K562 (cell line): Measurements from ENCODE around the gene CLIC3. TPM values are rescaled to one million over a fixed set of nuclear protein-coding genes. Genes with fewer than 3 reads are reported as not detected.
A peak's percentile ranks its signal among the peaks of the same experiment; 100 is the strongest.

Experiments used
- GABPB1 ChIP-seq: sonication (generic); formaldehyde crosslinking; IDR thresholded peaks from 2 replicates; pipeline ENCODE4 v1.8.0; 2022; ENCODE audit warnings: mild to moderate bottlenecking, missing genetic modification reagents
- PHF21A ChIP-seq: fragments of 450-650 bp; IDR thresholded peaks from 2 replicates; pipeline ENCODE4 v1.6.1; 2017; ENCODE audit warnings: low read depth, borderline replicate concordance
- POLR2G ChIP-seq: fragments of 200-400 bp; formaldehyde crosslinking; IDR thresholded peaks from 2 replicates; pipeline ENCODE4 v1.6.1; 2017; ENCODE audit warnings: low read depth, mild to moderate bottlenecking, antibody characterized with exemption, low read length, moderate library complexity
- WHSC1 ChIP-seq: IDR thresholded peaks from one replicate; pipeline ENCODE4 v1.6.1; 2012; ENCODE audit warnings: low read length, control low read depth, inconsistent platforms
- polyA plus RNA-seq, 8 experiments: library from polyadenylated mRNA; depleted of rRNA in 4 of 8; stranded (reverse) in 5 of 8; unstranded in 3 of 8; fragments of >200 nt; fragmentation: Nextera tagmentation in 2 of 8; fragmentation: Illumina TruSeq in 1 of 8; extraction: Ambion mirVana in 2 of 8; extraction: Trizol in 1 of 8; gene quantifications; 2 replicates each; pipeline versions ENCODE4 v1.2.1 to v1.2.3, GENCODE V29; 2011 to 2014; ENCODE audit warnings: inconsistent platforms in 1 of 8, missing spikeins in 1 of 8
- total RNA-seq, 7 experiments: library from RNA; depleted of rRNA in 6 of 7; stranded (reverse); fragments of >200 nt in 6 of 7; fragmentation: Illumina TruSeq in 2 of 7; extraction: Trizol in 2 of 7; gene quantifications; 2 replicates each; pipeline versions ENCODE4 v1.2.1 to v1.2.3, GENCODE V29; 2011 to 2021; ENCODE audit warnings: low replicate concordance in 1 of 7
- TF ChIP-seq, protein P1 (sequence below): fragments of 450-650 bp; IDR thresholded peaks from 2 replicates; pipeline ENCODE4 v1.6.1; 2014; ENCODE audit warnings: low read depth, mild to moderate bottlenecking, moderate library complexity, borderline replicate concordance
- TF ChIP-seq, protein P2 (sequence below): fragments of 450-650 bp; IDR thresholded peaks from 2 replicates; pipeline ENCODE4 v1.6.1; 2016; ENCODE audit warnings: missing biosample characterization, missing genetic modification characterization
- TF ChIP-seq, protein P3 (sequence below): fragments of 200-800 bp; sonication (Bioruptor generic); IDR thresholded peaks from 2 replicates; pipeline ENCODE4 v1.6.1; 2017; ENCODE audit warnings: missing genetic modification characterization, missing compliant biosample characterization
- TF ChIP-seq, protein P4 (sequence below): fragments of 450-650 bp; IDR thresholded peaks from 2 replicates; pipeline ENCODE4 v1.6.1; 2018; ENCODE audit not compliant: partially characterized antibody
- TF ChIP-seq, protein P5 (sequence below): fragments of 250-450 bp; sonication (Bioruptor Pico); IDR thresholded peaks from 2 replicates; pipeline ENCODE4 v1.5.0; 2020; ENCODE audit warnings: mild to moderate bottlenecking, borderline replicate concordance
- TF ChIP-seq, protein P6 (sequence below): fragments of 250-450 bp; sonication (Bioruptor Pico); IDR thresholded peaks from 2 replicates; pipeline ENCODE4 v1.4.0; 2020; ENCODE audit warnings: borderline replicate concordance

CLIC3 gene
- total and polyA plus RNA-seq, 9 of the 15 experiments (the other 6 are each of a cell fraction or from before 2014, with no cell fraction given) = 0.27 to 0.29 TPM; not detected in 7

DNA sequence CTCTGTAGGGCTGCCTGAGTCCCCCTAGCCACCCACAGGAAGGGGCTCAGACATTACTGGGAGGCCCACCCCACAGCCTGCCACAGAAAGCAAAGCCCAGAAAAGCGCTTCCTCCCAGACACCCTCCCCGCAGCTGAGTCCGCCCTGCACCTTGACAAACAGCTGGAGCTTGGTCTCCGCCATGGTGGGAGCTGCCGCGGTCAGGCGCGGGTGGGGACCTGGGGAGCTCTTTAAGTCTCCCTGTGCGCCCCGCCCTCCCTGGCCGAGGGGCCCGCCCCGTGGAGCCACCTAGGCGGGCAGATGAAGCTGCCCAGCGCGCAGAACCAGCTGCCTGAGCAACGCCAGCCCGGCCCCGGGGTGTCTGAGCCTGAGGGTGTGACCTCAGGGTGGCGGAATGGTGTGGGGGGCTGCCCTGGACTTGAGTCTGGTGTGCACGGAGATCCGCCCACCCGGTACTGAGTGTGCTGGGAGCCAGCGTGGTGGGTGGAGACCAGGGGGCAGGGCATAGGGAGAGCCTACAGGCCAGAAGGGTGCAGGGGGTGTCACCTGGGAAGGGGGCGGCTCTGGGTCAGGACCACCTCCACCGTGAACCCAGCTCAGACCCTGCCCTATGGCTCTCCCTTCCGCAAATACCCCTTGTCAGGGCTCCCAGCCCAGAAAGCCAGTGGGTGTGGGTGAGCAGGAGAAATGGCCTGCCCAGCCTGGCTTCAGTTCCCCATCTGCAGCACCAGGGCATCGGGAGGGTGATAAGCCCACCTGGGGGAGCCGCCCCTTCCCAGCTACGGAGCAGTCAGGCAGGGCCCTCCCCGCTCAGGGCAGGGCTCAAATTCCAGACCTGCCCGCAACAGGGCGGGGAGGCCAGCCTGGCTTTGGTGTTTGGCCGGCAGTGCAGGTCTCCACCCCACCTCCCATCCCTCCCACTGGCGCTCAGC is at the start of gene CLIC3 (continued):
- TF ChIP-seq, protein P1, sequence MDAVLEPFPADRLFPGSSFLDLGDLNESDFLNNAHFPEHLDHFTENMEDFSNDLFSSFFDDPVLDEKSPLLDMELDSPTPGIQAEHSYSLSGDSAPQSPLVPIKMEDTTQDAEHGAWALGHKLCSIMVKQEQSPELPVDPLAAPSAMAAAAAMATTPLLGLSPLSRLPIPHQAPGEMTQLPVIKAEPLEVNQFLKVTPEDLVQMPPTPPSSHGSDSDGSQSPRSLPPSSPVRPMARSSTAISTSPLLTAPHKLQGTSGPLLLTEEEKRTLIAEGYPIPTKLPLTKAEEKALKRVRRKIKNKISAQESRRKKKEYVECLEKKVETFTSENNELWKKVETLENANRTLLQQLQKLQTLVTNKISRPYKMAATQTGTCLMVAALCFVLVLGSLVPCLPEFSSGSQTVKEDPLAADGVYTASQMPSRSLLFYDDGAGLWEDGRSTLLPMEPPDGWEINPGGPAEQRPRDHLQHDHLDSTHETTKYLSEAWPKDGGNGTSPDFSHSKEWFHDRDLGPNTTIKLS = no peak
- TF ChIP-seq PHF21A (no peak), WHSC1 (no peak), GABPB1 (CRISPR knock-in tag) (peak; percentile 42; the same call in 1 of the 2 replicates), POLR2G (peak; percentile 75)
- TF ChIP-seq, protein P2, sequence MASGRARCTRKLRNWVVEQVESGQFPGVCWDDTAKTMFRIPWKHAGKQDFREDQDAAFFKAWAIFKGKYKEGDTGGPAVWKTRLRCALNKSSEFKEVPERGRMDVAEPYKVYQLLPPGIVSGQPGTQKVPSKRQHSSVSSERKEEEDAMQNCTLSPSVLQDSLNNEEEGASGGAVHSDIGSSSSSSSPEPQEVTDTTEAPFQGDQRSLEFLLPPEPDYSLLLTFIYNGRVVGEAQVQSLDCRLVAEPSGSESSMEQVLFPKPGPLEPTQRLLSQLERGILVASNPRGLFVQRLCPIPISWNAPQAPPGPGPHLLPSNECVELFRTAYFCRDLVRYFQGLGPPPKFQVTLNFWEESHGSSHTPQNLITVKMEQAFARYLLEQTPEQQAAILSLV = no peak
- TF ChIP-seq, protein P3, sequence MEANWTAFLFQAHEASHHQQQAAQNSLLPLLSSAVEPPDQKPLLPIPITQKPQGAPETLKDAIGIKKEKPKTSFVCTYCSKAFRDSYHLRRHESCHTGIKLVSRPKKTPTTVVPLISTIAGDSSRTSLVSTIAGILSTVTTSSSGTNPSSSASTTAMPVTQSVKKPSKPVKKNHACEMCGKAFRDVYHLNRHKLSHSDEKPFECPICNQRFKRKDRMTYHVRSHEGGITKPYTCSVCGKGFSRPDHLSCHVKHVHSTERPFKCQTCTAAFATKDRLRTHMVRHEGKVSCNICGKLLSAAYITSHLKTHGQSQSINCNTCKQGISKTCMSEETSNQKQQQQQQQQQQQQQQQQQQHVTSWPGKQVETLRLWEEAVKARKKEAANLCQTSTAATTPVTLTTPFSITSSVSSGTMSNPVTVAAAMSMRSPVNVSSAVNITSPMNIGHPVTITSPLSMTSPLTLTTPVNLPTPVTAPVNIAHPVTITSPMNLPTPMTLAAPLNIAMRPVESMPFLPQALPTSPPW (CRISPR knock-in tag) = peak; percentile 0; the same call in 1 of the 2 replicates
- TF ChIP-seq, protein P4, sequence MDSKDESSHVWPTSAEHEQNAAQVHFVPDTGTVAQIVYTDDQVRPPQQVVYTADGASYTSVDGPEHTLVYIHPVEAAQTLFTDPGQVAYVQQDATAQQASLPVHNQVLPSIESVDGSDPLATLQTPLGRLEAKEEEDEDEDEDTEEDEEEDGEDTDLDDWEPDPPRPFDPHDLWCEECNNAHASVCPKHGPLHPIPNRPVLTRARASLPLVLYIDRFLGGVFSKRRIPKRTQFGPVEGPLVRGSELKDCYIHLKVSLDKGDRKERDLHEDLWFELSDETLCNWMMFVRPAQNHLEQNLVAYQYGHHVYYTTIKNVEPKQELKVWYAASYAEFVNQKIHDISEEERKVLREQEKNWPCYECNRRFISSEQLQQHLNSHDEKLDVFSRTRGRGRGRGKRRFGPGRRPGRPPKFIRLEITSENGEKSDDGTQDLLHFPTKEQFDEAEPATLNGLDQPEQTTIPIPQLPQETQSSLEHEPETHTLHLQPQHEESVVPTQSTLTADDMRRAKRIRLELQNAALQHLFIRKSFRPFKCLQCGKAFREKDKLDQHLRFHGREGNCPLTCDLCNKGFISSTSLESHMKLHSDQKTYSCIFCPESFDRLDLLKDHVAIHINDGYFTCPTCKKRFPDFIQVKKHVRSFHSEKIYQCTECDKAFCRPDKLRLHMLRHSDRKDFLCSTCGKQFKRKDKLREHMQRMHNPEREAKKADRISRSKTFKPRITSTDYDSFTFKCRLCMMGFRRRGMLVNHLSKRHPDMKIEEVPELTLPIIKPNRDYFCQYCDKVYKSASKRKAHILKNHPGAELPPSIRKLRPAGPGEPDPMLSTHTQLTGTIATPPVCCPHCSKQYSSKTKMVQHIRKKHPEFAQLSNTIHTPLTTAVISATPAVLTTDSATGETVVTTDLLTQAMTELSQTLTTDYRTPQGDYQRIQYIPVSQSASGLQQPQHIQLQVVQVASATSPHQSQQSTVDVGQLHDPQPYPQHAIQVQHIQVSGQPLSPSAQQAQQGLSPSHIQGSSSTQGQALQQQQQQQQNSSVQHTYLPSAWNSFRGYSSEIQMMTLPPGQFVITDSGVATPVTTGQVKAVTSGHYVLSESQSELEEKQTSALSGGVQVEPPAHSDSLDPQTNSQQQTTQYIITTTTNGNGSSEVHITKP = peak; percentile 83
- TF ChIP-seq, protein P5, sequence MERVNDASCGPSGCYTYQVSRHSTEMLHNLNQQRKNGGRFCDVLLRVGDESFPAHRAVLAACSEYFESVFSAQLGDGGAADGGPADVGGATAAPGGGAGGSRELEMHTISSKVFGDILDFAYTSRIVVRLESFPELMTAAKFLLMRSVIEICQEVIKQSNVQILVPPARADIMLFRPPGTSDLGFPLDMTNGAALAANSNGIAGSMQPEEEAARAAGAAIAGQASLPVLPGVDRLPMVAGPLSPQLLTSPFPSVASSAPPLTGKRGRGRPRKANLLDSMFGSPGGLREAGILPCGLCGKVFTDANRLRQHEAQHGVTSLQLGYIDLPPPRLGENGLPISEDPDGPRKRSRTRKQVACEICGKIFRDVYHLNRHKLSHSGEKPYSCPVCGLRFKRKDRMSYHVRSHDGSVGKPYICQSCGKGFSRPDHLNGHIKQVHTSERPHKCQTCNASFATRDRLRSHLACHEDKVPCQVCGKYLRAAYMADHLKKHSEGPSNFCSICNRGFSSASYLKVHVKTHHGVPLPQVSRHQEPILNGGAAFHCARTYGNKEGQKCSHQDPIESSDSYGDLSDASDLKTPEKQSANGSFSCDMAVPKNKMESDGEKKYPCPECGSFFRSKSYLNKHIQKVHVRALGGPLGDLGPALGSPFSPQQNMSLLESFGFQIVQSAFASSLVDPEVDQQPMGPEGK = no peak
- TF ChIP-seq, protein P6, sequence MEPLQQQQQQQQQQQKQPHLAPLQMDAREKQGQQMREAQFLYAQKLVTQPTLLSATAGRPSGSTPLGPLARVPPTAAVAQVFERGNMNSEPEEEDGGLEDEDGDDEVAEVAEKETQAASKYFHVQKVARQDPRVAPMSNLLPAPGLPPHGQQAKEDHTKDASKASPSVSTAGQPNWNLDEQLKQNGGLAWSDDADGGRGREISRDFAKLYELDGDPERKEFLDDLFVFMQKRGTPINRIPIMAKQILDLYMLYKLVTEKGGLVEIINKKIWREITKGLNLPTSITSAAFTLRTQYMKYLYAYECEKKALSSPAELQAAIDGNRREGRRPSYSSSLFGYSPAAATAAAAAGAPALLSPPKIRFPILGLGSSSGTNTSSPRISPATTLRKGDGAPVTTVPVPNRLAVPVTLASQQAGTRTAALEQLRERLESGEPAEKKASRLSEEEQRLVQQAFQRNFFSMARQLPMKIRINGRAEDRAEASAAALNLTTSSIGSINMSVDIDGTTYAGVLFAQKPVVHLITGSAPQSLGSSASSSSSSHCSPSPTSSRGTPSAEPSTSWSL (CRISPR knock-in tag) = no peak
